Neural cell (in vitro differentiated cells): ENCODE results near the gene CENPN. TPM values are rescaled to one million over a fixed set of nuclear protein-coding genes. Genes with fewer than 3 reads are reported as not detected.

Experiments
- H2AFZ ChIP-seq: fragments of 200-600, 300-800 bp; sonication (generic), shearing (Covaris generic); 2 replicates; pipeline ENCODE4 v1.6.0; 2014; ENCODE audit warnings: low read depth, mild to moderate bottlenecking, antibody characterized with exemption, low read length, moderate library complexity
- H3F3A ChIP-seq: fragments of 200-600 bp; shearing (Covaris generic); 2 replicates; pipeline ENCODE4 v1.6.1; 2016; ENCODE audit warnings: mild to moderate bottlenecking, moderate library complexity, mixed read lengths, antibody characterized with exemption, low read length; ENCODE audit not compliant: insufficient read depth, poor library complexity, severe bottlenecking
- H3K27ac ChIP-seq: fragments of 200-600, 300-800 bp; sonication (generic), shearing (Covaris generic); 2 replicates; pipeline ENCODE4 v1.5.1; 2014; ENCODE audit warnings: mild to moderate bottlenecking, low read length, moderate library complexity
- H3K27me3 ChIP-seq: fragments of 300-800, 200-600 bp; sonication (generic), shearing (Covaris generic); 2 replicates; pipeline ENCODE4 v1.6.0; 2014; ENCODE audit warnings: mild to moderate bottlenecking, low read depth, low read length, moderate library complexity; ENCODE audit not compliant: insufficient read depth
- H3K36me3 ChIP-seq: fragments of 300-800, 200-600 bp; sonication (generic), shearing (Covaris generic); 2 replicates; pipeline ENCODE4 v1.5.1; 2014; ENCODE audit warnings: mild to moderate bottlenecking, antibody characterized with exemption, low read length, moderate library complexity; ENCODE audit not compliant: insufficient read depth
- H3K4me2 ChIP-seq: fragments of 300-800, 200-600 bp; sonication (generic), shearing (Covaris generic); 2 replicates; pipeline ENCODE4 v1.6.0; 2014; ENCODE audit warnings: mild to moderate bottlenecking, low read length
- H3K4me3 ChIP-seq: fragments of 300-800, 200-600 bp; sonication (generic), shearing (Covaris generic); 2 replicates; pipeline ENCODE4 v1.5.1; 2014; ENCODE audit warnings: mild to moderate bottlenecking, low read length, moderate library complexity
- H3K79me2 ChIP-seq: fragments of 200-600 bp; shearing (Covaris generic); replicated peaks from 2 replicates; pipeline ENCODE4 v1.6.0; 2014; ENCODE audit warnings: mild to moderate bottlenecking, low read length, moderate library complexity; ENCODE audit not compliant: insufficient read depth
- H3K9ac ChIP-seq: fragments of 300-800, 200-600 bp; sonication (generic), shearing (Covaris generic); 2 replicates; pipeline ENCODE4 v1.6.1; 2016; ENCODE audit warnings: mild to moderate bottlenecking, low read length, mixed read lengths
- H3K9me2 ChIP-seq: fragments of 200-600 bp; shearing (Covaris generic); 2 replicates; pipeline ENCODE4 v1.6.1; 2016; ENCODE audit warnings: mild to moderate bottlenecking, low read length, mixed read lengths; ENCODE audit not compliant: insufficient read depth
- H3K9me3 ChIP-seq: fragments of 200-600, 300-800 bp; sonication (generic), shearing (Covaris generic); 2 replicates; pipeline ENCODE4 v1.6.1; 2016; ENCODE audit warnings: mild to moderate bottlenecking, mixed run types, low read length, moderate library complexity, mixed read lengths
- H4K20me1 ChIP-seq: fragments of 200-600 bp; shearing (Covaris generic); 2 replicates; pipeline ENCODE4 v1.6.1; 2016; ENCODE audit warnings: mild to moderate bottlenecking, mixed run types; ENCODE audit not compliant: insufficient read depth
- CTCF ChIP-seq: fragments of 450-650 bp; IDR thresholded peaks from 2 replicates; pipeline ENCODE4 v1.5.1; 2014; ENCODE audit warnings: antibody characterized with exemption, mild to moderate bottlenecking, moderate library complexity; ENCODE audit not compliant: poor library complexity, severe bottlenecking
- EP300 ChIP-seq: fragments of 450-650 bp; conservative IDR thresholded peaks from 2 replicates; pipeline ENCODE4 v1.6.1; 2014; ENCODE audit warnings: antibody characterized with exemption, mild to moderate bottlenecking, moderate library complexity; ENCODE audit not compliant: poor library complexity, severe bottlenecking
- EZH2 ChIP-seq: fragments of 200-600, 300-800 bp; shearing (Covaris generic), sonication (generic); IDR thresholded peaks from 2 replicates; pipeline ENCODE4 v1.6.1; 2014; ENCODE audit warnings: antibody characterized with exemption, low read length, borderline replicate concordance, mild to moderate bottlenecking; ENCODE audit not compliant: insufficient read depth, poor library complexity, severe bottlenecking
- MXI1 ChIP-seq: fragments of 450-650 bp; conservative IDR thresholded peaks from 2 replicates; pipeline ENCODE4 v1.6.1; 2014; ENCODE audit warnings: antibody characterized with exemption, mild to moderate bottlenecking; ENCODE audit not compliant: poor library complexity, severe bottlenecking
- POLR2AphosphoS5 ChIP-seq: IDR thresholded peaks from 2 replicates; pipeline ENCODE4 v1.6.1; 2012
- RAD21 ChIP-seq: fragments of 450-650 bp; conservative IDR thresholded peaks from 2 replicates; pipeline ENCODE4 v1.6.1; 2014; ENCODE audit warnings: antibody characterized with exemption, mild to moderate bottlenecking, moderate library complexity
- REST ChIP-seq: IDR thresholded peaks from 2 replicates; pipeline ENCODE4 v1.6.1; 2012; ENCODE audit warnings: borderline replicate concordance
- SMC3 ChIP-seq: fragments of 450-650 bp; conservative IDR thresholded peaks from 2 replicates; pipeline ENCODE4 v1.6.1; 2014; ENCODE audit warnings: antibody characterized with exemption, mild to moderate bottlenecking, moderate library complexity; ENCODE audit not compliant: poor library complexity
- TAF1 ChIP-seq: IDR thresholded peaks from 2 replicates; pipeline ENCODE4 v1.6.1; 2012; ENCODE audit warnings: low read depth
- polyA plus RNA-seq: library from polyadenylated mRNA; depleted of rRNA; stranded (reverse); fragments of >200 nt; gene quantifications from 2 replicates; pipeline ENCODE4 v1.2.3, GENCODE V29; 2014

CENPN gene
- polyA plus RNA-seq, 1 donor from 2014 or later = 1.9 TPM

DNA sequence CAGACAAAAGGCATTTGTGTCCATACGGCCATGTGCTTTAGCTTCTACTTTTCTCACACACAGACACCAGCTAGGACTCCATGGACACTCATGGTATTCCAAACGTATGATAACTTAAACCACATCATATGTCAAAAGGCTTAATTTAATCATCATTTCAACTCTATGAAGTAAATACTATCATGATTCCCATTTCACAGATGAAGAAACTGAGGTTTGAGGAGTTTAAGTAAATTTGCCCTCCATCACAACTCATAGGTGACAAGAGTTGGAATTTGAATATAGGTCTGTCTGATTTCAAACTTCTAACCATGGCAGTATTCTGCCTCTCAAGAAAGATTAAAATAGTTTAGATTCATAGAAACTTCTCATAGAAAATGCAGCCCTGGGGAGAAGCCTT, 44.1 kb upstream of the CENPN start:
- Histone ChIP-seq H3K9me3 (peaks cover 9% of the 10 kb centered on the region), H3K27ac (no peak overlapping the region), H3F3A (no peaks in the 10 kb centered on the region), H3K9me2 (no peaks in the 10 kb centered on the region), H3K9ac (no peak overlapping the region), H3K27me3 (no peaks in the 10 kb centered on the region), H2AFZ (no peak overlapping the region), H3K36me3 (no peaks in the 10 kb centered on the region), H4K20me1 (no peaks in the 10 kb centered on the region), H3K79me2 (no peaks in the 10 kb centered on the region), H3K4me2 (no peak overlapping the region), H3K4me3 (no peak overlapping the region)
- TF ChIP-seq MXI1 = no peak
- no peak for TF ChIP-seq EZH2
- TF ChIP-seq TAF1 = no peak
- no peak for TF ChIP-seq REST
- TF ChIP-seq CTCF = no peak
- TF ChIP-seq EP300 = no peak
- TF ChIP-seq POLR2AphosphoS5 = no peak
- TF ChIP-seq SMC3 = no peak
- TF ChIP-seq RAD21 = no peak

DNA sequence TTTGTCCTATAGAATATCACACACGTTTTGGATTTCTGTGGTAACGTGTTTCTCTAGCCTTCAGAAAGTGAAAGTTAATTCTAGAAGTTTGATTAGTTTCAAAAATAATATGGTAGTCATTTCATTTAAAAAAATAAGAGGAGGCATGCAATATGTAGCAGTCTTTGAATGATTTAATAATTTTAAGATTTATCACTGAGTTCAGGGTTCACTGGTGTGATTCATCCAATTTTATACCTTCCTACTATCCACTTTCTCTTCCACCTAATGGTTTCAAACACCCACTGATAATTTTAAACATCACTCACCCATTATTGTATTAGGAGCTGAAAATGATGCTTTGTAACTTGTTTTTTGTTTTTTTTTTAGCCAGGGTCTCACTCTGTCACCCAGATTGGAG, 42.7 kb upstream of the CENPN start:
- Histone ChIP-seq H3K79me2 (no peaks in the 10 kb centered on the region), H3K9me3 (peaks cover 9% of the 10 kb centered on the region), H3K9ac (no peak overlapping the region), H3K4me3 (no peak overlapping the region), H2AFZ (no peak overlapping the region), H3K27ac (no peak overlapping the region), H3K27me3 (no peaks in the 10 kb centered on the region), H3K4me2 (no peak overlapping the region), H3K9me2 (no peaks in the 10 kb centered on the region), H3K36me3 (no peaks in the 10 kb centered on the region), H3F3A (no peaks in the 10 kb centered on the region), H4K20me1 (no peaks in the 10 kb centered on the region)
- TF ChIP-seq EP300 (no peak), EZH2 (no peak), REST (no peak), RAD21 (no peak), MXI1 (no peak), SMC3 (no peak), POLR2AphosphoS5 (no peak), TAF1 (no peak), CTCF (no peak)
